ENCODE measurements around the gene DMTF1.

DNA sequence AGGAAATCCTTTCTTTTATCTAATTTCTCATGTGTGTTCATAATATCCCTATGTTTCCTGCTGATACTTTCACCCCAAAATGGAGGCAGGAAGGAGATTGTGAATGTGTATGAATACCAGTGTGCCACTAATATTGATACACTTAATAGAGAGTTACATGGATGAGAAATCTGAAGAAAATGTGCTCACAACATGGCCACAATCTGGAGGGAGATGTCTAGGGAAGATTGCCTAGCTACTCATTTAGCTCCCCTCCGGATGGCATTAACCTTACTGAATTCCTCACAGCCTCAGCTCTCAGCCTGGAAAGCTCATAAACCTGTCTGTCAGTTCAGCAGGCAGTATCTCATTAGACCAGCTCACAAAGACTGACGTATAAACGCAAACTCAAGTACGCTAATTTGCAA, 23.4 kb upstream of the DMTF1 start:
- no peak for TF ChIP-seq EZH2phosphoT487 (IDR thresholded peaks at IDR 0.05; ENCODE audit: borderline replicate concordance, low read depth, low read length)
- TF ChIP-seq, protein P1, sequence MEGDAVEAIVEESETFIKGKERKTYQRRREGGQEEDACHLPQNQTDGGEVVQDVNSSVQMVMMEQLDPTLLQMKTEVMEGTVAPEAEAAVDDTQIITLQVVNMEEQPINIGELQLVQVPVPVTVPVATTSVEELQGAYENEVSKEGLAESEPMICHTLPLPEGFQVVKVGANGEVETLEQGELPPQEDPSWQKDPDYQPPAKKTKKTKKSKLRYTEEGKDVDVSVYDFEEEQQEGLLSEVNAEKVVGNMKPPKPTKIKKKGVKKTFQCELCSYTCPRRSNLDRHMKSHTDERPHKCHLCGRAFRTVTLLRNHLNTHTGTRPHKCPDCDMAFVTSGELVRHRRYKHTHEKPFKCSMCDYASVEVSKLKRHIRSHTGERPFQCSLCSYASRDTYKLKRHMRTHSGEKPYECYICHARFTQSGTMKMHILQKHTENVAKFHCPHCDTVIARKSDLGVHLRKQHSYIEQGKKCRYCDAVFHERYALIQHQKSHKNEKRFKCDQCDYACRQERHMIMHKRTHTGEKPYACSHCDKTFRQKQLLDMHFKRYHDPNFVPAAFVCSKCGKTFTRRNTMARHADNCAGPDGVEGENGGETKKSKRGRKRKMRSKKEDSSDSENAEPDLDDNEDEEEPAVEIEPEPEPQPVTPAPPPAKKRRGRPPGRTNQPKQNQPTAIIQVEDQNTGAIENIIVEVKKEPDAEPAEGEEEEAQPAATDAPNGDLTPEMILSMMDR (conservative IDR thresholded peaks at IDR 0.05; ENCODE audit: low read length), result no peak
